Testis (tissue), 3 donors: ENCODE results near the gene STK36. TPM values are rescaled to one million over a fixed set of nuclear protein-coding genes. Genes with fewer than 3 reads are reported as not detected.
A peak's percentile ranks its signal among the peaks of the same experiment; 100 is the strongest.

ENCODE experiments used
- DNase-seq: peaks from one replicate; pipeline ENCODE4 v3.0.0-alpha.2; 2019
- H3K27ac ChIP-seq, 2 donors: fragments of 200-600 bp; sonication (generic); one replicate each; pipeline ENCODE4 v1.5.1; 2019
- H3K27me3 ChIP-seq: fragments of 200-600 bp; sonication (generic); one replicate; pipeline ENCODE4 v1.5.1; 2019
- H3K36me3 ChIP-seq: fragments of 200-600 bp; sonication (generic); one replicate; pipeline ENCODE4 v1.5.1; 2017; ENCODE audit warnings: low read depth; ENCODE audit errors: missing control alignments
- H3K4me1 ChIP-seq: fragments of 200-600 bp; sonication (generic); one replicate; pipeline ENCODE4 v1.5.1; 2019
- H3K4me3 ChIP-seq, 2 donors: fragments of 200-600 bp; sonication (generic); one replicate each; pipeline ENCODE4 v1.5.1; 2017 to 2019
- H3K9me3 ChIP-seq: fragments of 200-600 bp; sonication (generic); one replicate; pipeline ENCODE4 v1.5.1; 2017
- CTCF ChIP-seq, 3 experiments: fragments of 450-650 bp in 2 of 3; fragments of 200-600 bp in 1 of 3; sonication (generic) in 1 of 3; IDR thresholded peaks; one replicate each; pipeline ENCODE4 v1.5.1; 2016 to 2019; ENCODE audit warnings: antibody characterized with exemption in 3 of 3, mild to moderate bottlenecking in 2 of 3, moderate library complexity in 1 of 3
- POLR2A ChIP-seq: fragments of 450-650 bp; IDR thresholded peaks from one replicate; pipeline ENCODE4 v1.6.1; 2017; ENCODE audit warnings: antibody characterized with exemption, mild to moderate bottlenecking, moderate library complexity
- WGBS, 2 donors: methylation state at CpG; one replicate each; pipeline ENCODE4 v1.1.5; 2018; 5-methylcytosine and 5-hydroxymethylcytosine counted together
- intact Hi-C: fragments of 100-400 bp; cut with DNase I; formaldehyde crosslinking; loops from one replicate; pipeline ENCODE4 v1.15.1; 2023; ENCODE audit warnings: low total_unique reads
- polyA plus RNA-seq: library from polyadenylated mRNA; stranded (reverse); fragments of 350-450 nt; fragmentation: Illumina TruSeq; extraction: RNeasy Lipid Tissue Mini Kit (QIAGEN cat#74804); gene quantifications from one replicate; pipeline ENCODE4 v1.2.3, GENCODE V29; 2014; ENCODE audit warnings: low read depth, low replicate concordance; ENCODE audit not compliant: insufficient read depth
- total RNA-seq, 2 donors: library from RNA; depleted of rRNA; stranded (reverse); fragments of >200 nt; gene quantifications; one replicate each; pipeline ENCODE4 v1.2.3, GENCODE V29; 2016

STK36 gene
- total and polyA plus RNA-seq, 3 donors from 2014 or later = 153 to 186 (median 168) TPM

GRCh38 chr2:218648088-218648786, 23.6 kb upstream of the STK36 start:
- H3K27me3 ChIP-seq = no peaks in the 10 kb centered on the region
- no peak for TF ChIP-seq POLR2A
- TF ChIP-seq CTCF (IDR thresholded peaks at IDR 0.05) = peak; percentile 65 to 86 (median 73)
- WGBS, 2 donors = 74 to 78% methylated on average over 9 of the region's 9 CpGs
- no peaks in the 10 kb centered on the region for H3K36me3 ChIP-seq
- no peaks in the 10 kb centered on the region for H3K4me1 ChIP-seq
- no peak overlapping the region for H3K4me3 ChIP-seq
- peak; percentile 74 for DNase-seq
- H3K27ac ChIP-seq = no peak overlapping the region
- intact Hi-C loops = no loop called here
- no peaks in the 10 kb centered on the region for H3K9me3 ChIP-seq

GRCh38 chr2:218648787-218649100, 23.1 kb upstream of the STK36 start:
- no peaks in the 10 kb centered on the region for H3K27me3 ChIP-seq
- 91 to 93% methylated on average over 5 to 11 of the region's 11 CpGs for WGBS, 2 donors
- no peak overlapping the region for H3K4me3 ChIP-seq
- intact Hi-C loops = no loop called here
- TF ChIP-seq POLR2A (no peak), CTCF (IDR thresholded peaks at IDR 0.05) (no peak)
- no peak for DNase-seq
- H3K36me3 ChIP-seq = no peaks in the 10 kb centered on the region
- H3K4me1 ChIP-seq = no peaks in the 10 kb centered on the region
- no peaks in the 10 kb centered on the region for H3K9me3 ChIP-seq
- no peak overlapping the region for H3K27ac ChIP-seq

DNA sequence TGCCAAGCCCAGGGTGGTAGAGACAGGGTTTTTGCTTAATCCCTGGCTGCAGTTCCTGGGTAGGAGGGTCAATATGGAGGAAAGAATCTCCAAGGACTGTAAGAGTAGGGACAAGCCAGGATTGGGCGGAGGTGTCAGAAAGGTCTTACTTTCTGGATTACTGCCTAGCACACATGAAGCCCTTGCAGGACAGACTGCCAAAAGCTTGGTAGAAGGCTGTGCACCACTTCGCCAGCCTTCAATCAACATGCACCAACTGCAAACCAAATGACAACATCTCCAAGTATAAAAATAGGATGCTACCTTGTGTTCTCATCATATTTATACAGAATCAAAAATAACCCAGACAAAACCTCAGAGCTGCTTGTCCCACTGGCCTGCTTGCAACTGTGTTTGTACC, 16.1 kb upstream of the STK36 start:
- intact Hi-C loops = no loop called here
- Histone ChIP-seq H3K27ac (no peak overlapping the region), H3K4me1 (peaks cover 10% of the 10 kb centered on the region), H3K27me3 (no peaks in the 10 kb centered on the region), H3K4me3 (no peak overlapping the region), H3K9me3 (no peaks in the 10 kb centered on the region), H3K36me3 (no peaks in the 10 kb centered on the region)
- no peak for DNase-seq
- WGBS, 2 donors = 64 to 75% methylated on average over 2 of the region's 2 CpGs
- no peak for TF ChIP-seq POLR2A
- no peak for TF ChIP-seq CTCF (IDR thresholded peaks at IDR 0.05)

- Histone ChIP-seq H3K27ac (peak overlapping the region; percentile 12 to 66), H3K9me3 (no peaks in the 10 kb centered on the region), H3K27me3 (no peaks in the 10 kb centered on the region), H3K36me3 (no peaks in the 10 kb centered on the region), H3K4me3 (peak overlapping the region; percentile 75 to 77), H3K4me1 (peaks cover 10% of the 10 kb centered on the region)
- WGBS, 2 donors = 1 to 2% methylated on average over 16 to 27 of the region's 27 CpGs
- TF ChIP-seq POLR2A (no peak), CTCF (IDR thresholded peaks at IDR 0.05) (peak in 2 of 3 experiments; percentile 7 to 13)
- DNase-seq = peak; percentile 57
- intact Hi-C loops = no loop called here
Measured at GRCh38 chr2:218658671-218659257, 13.1 kb upstream of the STK36 start.
